HepG2 (cell line): Measurements from ENCODE around the gene CDKN2C. TPM values are rescaled to one million over a fixed set of nuclear protein-coding genes. Genes with fewer than 3 reads are reported as not detected.

ENCODE experiments used
- ATAC-seq: fragments of 200-7000 bp; cut with Tn5 transposase; 3 replicates; pipeline ENCODE4 v1.9.1; 2020; ENCODE audit warnings: mild to moderate bottlenecking, moderate library complexity
- BruUV-seq: library from RNA; stranded (reverse); fragments of 400-500 nt; replicated peaks from 2 replicates; lab custom pipeline; 2021; lab: Mats Ljungman, UMichigan
- CTCF ChIA-PET: fragments of 300-600 bp; formaldehyde crosslinking; extraction: SDS; loops from one replicate; lab custom pipeline; 2021; ENCODE audit warnings: low total read pairs, inconsistent platforms, low intra/inter-chr PET ratio; lab: Yijun Ruan, JAX
- POLR2A ChIA-PET: fragments of 350-600 bp; sonication (Branson Sonifier 250); formaldehyde crosslinking; loops from one replicate; lab custom pipeline; 2020; ENCODE audit warnings: antibody characterized with exemption, inconsistent platforms; lab: Yijun Ruan, JAX
- DNase-seq: peaks from one replicate; pipeline ENCODE4 v3.0.0-alpha.2; 2015; ENCODE audit warnings: low spot score
- FAIRE-seq: peaks from 3 replicates; lab custom pipeline; 2011; peaks lifted over from hg19 to GRCh38; lab: Jason Lieb, UNC
- H2AFZ ChIP-seq: one replicate; pipeline ENCODE4 v1.6.1; 2011; ENCODE audit warnings: low read length, inconsistent platforms
- H3K27ac ChIP-seq: fragments of 300-600 bp; 3 replicates; pipeline ENCODE4 v1.8.0; 2011; ENCODE audit warnings: mixed run types, mild to moderate bottlenecking, mixed read lengths, low read length, inconsistent platforms; ENCODE audit not compliant: insufficient read depth; ENCODE audit errors: extremely low read length
- H3K27me3 ChIP-seq, 2 experiments: fragments of 200-600 bp in 1 of 2; 2 replicates in 1 of 2; 3 replicates in 1 of 2; pipeline versions ENCODE4 v1.6.0 to v1.8.0; 2011; ENCODE audit warnings: low read length in 2 of 2, mild to moderate bottlenecking in 2 of 2, moderate library complexity in 2 of 2, inconsistent platforms in 1 of 2; ENCODE audit not compliant: insufficient read depth in 2 of 2, control insufficient read depth in 1 of 2
- H3K36me3 ChIP-seq, 2 experiments: fragments of 200-600 bp in 1 of 2; replicated peaks in 1 of 2; 2 replicates in 1 of 2; 3 replicates in 1 of 2; pipeline versions ENCODE4 v1.5.1 to v1.8.0; 2011; ENCODE audit warnings: low read length in 2 of 2, inconsistent platforms in 1 of 2; ENCODE audit not compliant: insufficient read depth in 2 of 2, control insufficient read depth in 1 of 2
- H3K4me1 ChIP-seq: 2 replicates; pipeline ENCODE4 v1.5.1; 2012; ENCODE audit warnings: low read length, inconsistent platforms; ENCODE audit not compliant: insufficient read depth
- H3K4me2 ChIP-seq: 2 replicates; pipeline ENCODE4 v1.6.0; 2011; ENCODE audit warnings: low read depth, low read length, inconsistent platforms
- H3K4me3 ChIP-seq, 3 experiments: fragments of 200-600 bp in 1 of 3; sonication (generic), shearing (Covaris generic) in 1 of 3; replicated peaks in 1 of 3; 2 replicates each; pipeline ENCODE4 v1.5.1; 2011 to 2016; ENCODE audit warnings: low read length in 3 of 3, inconsistent platforms in 2 of 3, low read depth in 2 of 3, mild to moderate bottlenecking in 2 of 3, control low read depth in 1 of 3, mixed read lengths in 1 of 3; ENCODE audit not compliant: insufficient read depth in 1 of 3
- H3K79me2 ChIP-seq: one replicate; pipeline ENCODE4 v1.6.1; 2011; ENCODE audit warnings: low read length, inconsistent platforms; ENCODE audit not compliant: insufficient read depth
- H3K9ac ChIP-seq: 2 replicates; pipeline ENCODE4 v1.6.0; 2011; ENCODE audit warnings: mild to moderate bottlenecking, low read depth, low read length, inconsistent platforms; ENCODE audit not compliant: insufficient read depth
- H3K9me3 ChIP-seq: 2 replicates; pipeline ENCODE4 v1.5.1; 2012; ENCODE audit warnings: mild to moderate bottlenecking, low read length
- H4K20me1 ChIP-seq: 2 replicates; pipeline ENCODE4 v1.6.0; 2011; ENCODE audit warnings: inconsistent platforms, mild to moderate bottlenecking, low read length, moderate library complexity; ENCODE audit not compliant: insufficient read depth
- HES4 ChIP-seq: sonication (generic); formaldehyde crosslinking; IDR thresholded peaks from 2 replicates; pipeline ENCODE4 v1.9.0; 2021; ENCODE audit warnings: mild to moderate bottlenecking, missing genetic modification reagents, borderline replicate concordance
- NFKBIZ ChIP-seq: IDR thresholded peaks from 2 replicates; pipeline ENCODE4 v1.6.1; 2018; ENCODE audit warnings: missing genetic modification reagents, missing compliant biosample characterization
- ZBTB4 ChIP-seq: sonication (generic); formaldehyde crosslinking; IDR thresholded peaks from 2 replicates; pipeline ENCODE4 v1.4.0; 2020; ENCODE audit warnings: missing genetic modification reagents, mild to moderate bottlenecking, borderline replicate concordance
- ZNF281 ChIP-seq: sonication (generic); formaldehyde crosslinking; IDR thresholded peaks from 2 replicates; pipeline ENCODE4 v1.4.0; 2020; ENCODE audit warnings: missing genetic modification reagents, borderline replicate concordance
- ZNF879 ChIP-seq: sonication (generic); formaldehyde crosslinking; IDR thresholded peaks from 2 replicates; pipeline ENCODE4 v1.8.1; 2023; ENCODE audit warnings: missing genetic modification reagents
- WGBS: methylation state at CpG from one replicate; pipeline ENCODE4 v1.1.6; 2017; ENCODE audit warnings: low lambda C conversion rate; 5-methylcytosine and 5-hydroxymethylcytosine counted together
- in situ Hi-C: cut with HindIII; loops from 2 replicates; pipeline ENCODE4 v1.10.0; 2017; ENCODE audit warnings: low pct_unique_long_range_greater_than_20kb; ENCODE audit not compliant: extremely low pct_ligation_motif_present
- intact Hi-C: fragments of 100-400 bp; cut with micrococcal nuclease; formaldehyde crosslinking; loops from one replicate; pipeline ENCODE4 v1.10.0; 2022; ENCODE audit not compliant: unreplicated experiment
- polyA plus RNA-seq, 8 experiments: library from polyadenylated mRNA; depleted of rRNA in 3 of 8; stranded (reverse) in 7 of 8; unstranded in 1 of 8; fragments of >200 nt; fragmentation: Illumina TruSeq in 4 of 8; extraction: Trizol in 4 of 8; gene quantifications; 2 replicates each; pipeline versions ENCODE4 v1.2.1 to v1.2.3, GENCODE V29; 2011 to 2016; ENCODE audit warnings: low read depth in 4 of 8, missing spikeins in 1 of 8, mixed read lengths in 1 of 8; ENCODE audit not compliant: insufficient read depth in 1 of 8
- total RNA-seq, 5 experiments: library from RNA; depleted of rRNA; stranded (reverse); fragments of >200 nt; fragmentation: Illumina TruSeq; extraction: Trizol; gene quantifications; 2 replicates each; pipeline ENCODE4 v1.2.3, GENCODE V29; 2016; ENCODE audit warnings: low read depth in 1 of 5
- TF ChIP-seq, protein P1 (sequence below): sonication (generic); formaldehyde crosslinking; conservative IDR thresholded peaks from 2 replicates; pipeline ENCODE4 v1.8.0; 2022; ENCODE audit warnings: mild to moderate bottlenecking, moderate library complexity, missing genetic modification reagents
- TF ChIP-seq, protein P2 (sequence below): sonication (generic); formaldehyde crosslinking; IDR thresholded peaks from 2 replicates; pipeline ENCODE4 v1.4.0; 2020; ENCODE audit warnings: missing genetic modification reagents

Gene CDKN2C
- total and polyA plus RNA-seq, 2 of the 13 experiments (the other 11 are each of a cell fraction or from before 2014, with no cell fraction given): 7.8 to 13.7 TPM

DNA sequence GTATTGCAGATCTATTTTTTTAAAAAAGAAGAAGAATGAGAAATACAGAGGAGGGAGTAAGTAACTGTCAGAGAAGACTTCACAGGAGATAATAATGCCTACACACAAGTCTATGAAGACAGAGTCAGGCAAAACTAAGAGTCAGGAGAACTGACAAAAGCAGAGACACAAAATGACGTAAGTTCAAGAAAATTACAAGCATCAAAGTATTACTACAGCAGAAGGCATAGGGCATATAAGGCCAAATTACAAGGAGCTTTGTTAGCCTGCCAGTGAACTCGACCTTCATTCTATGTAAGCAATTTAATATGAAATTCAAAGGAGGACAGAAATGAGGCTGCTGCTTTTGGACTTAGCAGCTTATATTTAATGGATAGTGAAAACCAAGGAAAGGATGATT, 33.7 kb upstream of the CDKN2C start:
- Histone ChIP-seq H2AFZ (no peak overlapping the region), H3K27me3 (no peaks in the 10 kb centered on the region), H3K4me1 (peaks cover 18% of the 10 kb centered on the region), H3K79me2 (peaks cover 47% of the 10 kb centered on the region), H3K27ac (no peak overlapping the region), H4K20me1 (no peaks in the 10 kb centered on the region), H3K4me3 (no peak overlapping the region)
- ATAC-seq (no peak), DNase-seq (no peak)
- ChIA-PET CTCF (no interaction called here), POLR2A (no interaction called here)
- intact Hi-C loops (no loop called here), in situ Hi-C loops (loop anchor here (10.0 kb wide), 1 partner anchor 162 kb away; no protein-coding TSS in a partner anchor)
- no TSS peak for BruUV-seq
- TF ChIP-seq HES4 (CRISPR knock-in tag): no peak
- TF ChIP-seq ZNF281 (CRISPR knock-in tag): no peak
- TF ChIP-seq, protein P1, sequence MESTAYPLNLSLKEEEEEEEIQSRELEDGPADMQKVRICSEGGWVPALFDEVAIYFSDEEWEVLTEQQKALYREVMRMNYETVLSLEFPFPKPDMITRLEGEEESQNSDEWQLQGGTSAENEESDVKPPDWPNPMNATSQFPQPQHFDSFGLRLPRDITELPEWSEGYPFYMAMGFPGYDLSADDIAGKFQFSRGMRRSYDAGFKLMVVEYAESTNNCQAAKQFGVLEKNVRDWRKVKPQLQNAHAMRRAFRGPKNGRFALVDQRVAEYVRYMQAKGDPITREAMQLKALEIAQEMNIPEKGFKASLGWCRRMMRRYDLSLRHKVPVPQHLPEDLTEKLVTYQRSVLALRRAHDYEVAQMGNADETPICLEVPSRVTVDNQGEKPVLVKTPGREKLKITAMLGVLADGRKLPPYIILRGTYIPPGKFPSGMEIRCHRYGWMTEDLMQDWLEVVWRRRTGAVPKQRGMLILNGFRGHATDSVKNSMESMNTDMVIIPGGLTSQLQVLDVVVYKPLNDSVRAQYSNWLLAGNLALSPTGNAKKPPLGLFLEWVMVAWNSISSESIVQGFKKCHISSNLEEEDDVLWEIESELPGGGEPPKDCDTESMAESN (CRISPR knock-in tag): no peak
- TF ChIP-seq, protein P2, sequence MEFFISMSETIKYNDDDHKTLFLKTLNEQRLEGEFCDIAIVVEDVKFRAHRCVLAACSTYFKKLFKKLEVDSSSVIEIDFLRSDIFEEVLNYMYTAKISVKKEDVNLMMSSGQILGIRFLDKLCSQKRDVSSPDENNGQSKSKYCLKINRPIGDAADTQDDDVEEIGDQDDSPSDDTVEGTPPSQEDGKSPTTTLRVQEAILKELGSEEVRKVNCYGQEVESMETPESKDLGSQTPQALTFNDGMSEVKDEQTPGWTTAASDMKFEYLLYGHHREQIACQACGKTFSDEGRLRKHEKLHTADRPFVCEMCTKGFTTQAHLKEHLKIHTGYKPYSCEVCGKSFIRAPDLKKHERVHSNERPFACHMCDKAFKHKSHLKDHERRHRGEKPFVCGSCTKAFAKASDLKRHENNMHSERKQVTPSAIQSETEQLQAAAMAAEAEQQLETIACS (CRISPR knock-in tag): no peak
- no peak for TF ChIP-seq ZNF879 (CRISPR knock-in tag)
- no peak for TF ChIP-seq NFKBIZ (CRISPR knock-in tag)
- TF ChIP-seq ZBTB4 (CRISPR knock-in tag): no peak
- TF ChIP-seq, all 625 proteins: peak for 0
- Histone ChIP-seq H3K4me2 (no peak overlapping the region), H3K9ac (no peak overlapping the region), H3K36me3 (no peaks in the 10 kb centered on the region), H3K9me3 (no peaks in the 10 kb centered on the region)
- FAIRE-seq: no peak
- 91% methylated on average over 2 of the region's 2 CpGs for WGBS
